Endodermal cell (in vitro differentiated cells): ENCODE results near the gene TUT7. TPM values are rescaled to one million over a fixed set of nuclear protein-coding genes. Genes with fewer than 3 reads are reported as not detected.

ENCODE experiments used
- DNase-seq: peaks from one replicate; pipeline ENCODE4 v3.0.0-alpha.2; 2017
- H3K27ac ChIP-seq: 2 replicates; pipeline ENCODE4 v1.5.1; 2013; ENCODE audit warnings: mild to moderate bottlenecking, low read depth, low read length, moderate library complexity
- H3K27me3 ChIP-seq: 2 replicates; pipeline ENCODE4 v1.6.1; 2013; ENCODE audit warnings: mild to moderate bottlenecking, low read length, moderate library complexity; ENCODE audit not compliant: insufficient read depth, control insufficient read depth, poor library complexity, severe bottlenecking
- H3K36me3 ChIP-seq: 2 replicates; pipeline ENCODE4 v1.7.0; 2013; ENCODE audit warnings: mild to moderate bottlenecking, low read length, moderate library complexity; ENCODE audit not compliant: control insufficient read depth, insufficient read depth
- H3K4me1 ChIP-seq: one replicate; pipeline ENCODE4 v1.7.0; 2013; ENCODE audit warnings: low read length; ENCODE audit not compliant: control insufficient read depth, insufficient read depth
- H3K4me3 ChIP-seq: 2 replicates; pipeline ENCODE4 v1.5.1; 2013; ENCODE audit warnings: mild to moderate bottlenecking, low read length, moderate library complexity
- H3K9ac ChIP-seq: 2 replicates; pipeline ENCODE4 v1.6.1; 2013; ENCODE audit warnings: mild to moderate bottlenecking, low read length, moderate library complexity; ENCODE audit not compliant: poor library complexity, severe bottlenecking; ENCODE audit errors: extremely low read depth
- H3K9me3 ChIP-seq: 2 replicates; pipeline ENCODE4 v1.6.1; 2013; ENCODE audit warnings: mild to moderate bottlenecking, low read length, moderate library complexity; ENCODE audit not compliant: control insufficient read depth
- H3K27ac Mint-ChIP-seq: 2 replicates; pipeline ENCODE4 v1.8.0; 2020; ENCODE audit warnings: mixed read lengths
- H3K27me3 Mint-ChIP-seq: 2 replicates; pipeline ENCODE4 v1.8.0; 2021; ENCODE audit warnings: mild to moderate bottlenecking, mixed read lengths; ENCODE audit not compliant: insufficient read depth
- H3K36me3 Mint-ChIP-seq: 2 replicates; pipeline ENCODE4 v1.8.0; 2020; ENCODE audit warnings: low read depth, mixed read lengths
- H3K4me1 Mint-ChIP-seq: 2 replicates; pipeline ENCODE4 v1.8.0; 2020; ENCODE audit warnings: mixed read lengths
- H3K4me3 Mint-ChIP-seq: 2 replicates; pipeline ENCODE4 v1.8.0; 2020; ENCODE audit warnings: mild to moderate bottlenecking, moderate library complexity, mixed read lengths
- H3K9me3 Mint-ChIP-seq: 2 replicates; pipeline ENCODE4 v1.8.0; 2020; ENCODE audit warnings: mild to moderate bottlenecking, mixed read lengths
- CTCF ChIP-seq: fragments of 200-600 bp; sonication (generic); conservative IDR thresholded peaks from 2 replicates; pipeline ENCODE4 v1.5.0; 2021; ENCODE audit warnings: antibody characterized with exemption, mild to moderate bottlenecking
- WGBS, 2 experiments: methylation state at CpG; one replicate each; pipeline versions ENCODE4 v1.1.5 to v1.1.7; 2013; ENCODE audit warnings: missing lambda C conversion rate in 2 of 2, mixed read lengths in 1 of 2; ENCODE audit not compliant: insufficient coverage in 1 of 2, insufficient read length in 1 of 2; 5-methylcytosine and 5-hydroxymethylcytosine counted together
- total RNA-seq, 2 donors: library from RNA; stranded (reverse); fragmentation: NEBNext Ultra II Directional in 1 of 2; extraction: Animal tissue kit (Norgen Biotek cat#: 25700) in 1 of 2; gene quantifications; 2 replicates in 1 of 2; 3 replicates in 1 of 2; pipeline ENCODE4 v1.2.1, GENCODE V29; 2021

The TUT7 gene
- total RNA-seq, 2 donors from 2014 or later = 25.8 to 38.3 TPM

- Histone ChIP-seq H3K27ac (no peak overlapping the region), H3K9ac (no peak overlapping the region), H3K36me3 (peaks cover 86% of the 10 kb centered on the region), H3K27me3 (no peaks in the 10 kb centered on the region), H3K4me1 (no peaks in the 10 kb centered on the region), H3K4me3 (no peak overlapping the region), H3K9me3 (no peaks in the 10 kb centered on the region)
- Mint-ChIP-seq H3K4me3 (no peak overlapping the region), H3K4me1 (no peaks in the 10 kb centered on the region), H3K27me3 (no peaks in the 10 kb centered on the region), H3K27ac (no peak overlapping the region), H3K36me3 (peaks cover 66% of the 10 kb centered on the region), H3K9me3 (no peaks in the 10 kb centered on the region)
- WGBS, 2 experiments = 92 to 100% methylated on average over 2 to 3 of the region's 3 CpGs
- TF ChIP-seq CTCF = no peak
- no peak for DNase-seq
Measured at GRCh38 chr9:86342269-86342668, 11.9 kb downstream of the TUT7 start.

DNA sequence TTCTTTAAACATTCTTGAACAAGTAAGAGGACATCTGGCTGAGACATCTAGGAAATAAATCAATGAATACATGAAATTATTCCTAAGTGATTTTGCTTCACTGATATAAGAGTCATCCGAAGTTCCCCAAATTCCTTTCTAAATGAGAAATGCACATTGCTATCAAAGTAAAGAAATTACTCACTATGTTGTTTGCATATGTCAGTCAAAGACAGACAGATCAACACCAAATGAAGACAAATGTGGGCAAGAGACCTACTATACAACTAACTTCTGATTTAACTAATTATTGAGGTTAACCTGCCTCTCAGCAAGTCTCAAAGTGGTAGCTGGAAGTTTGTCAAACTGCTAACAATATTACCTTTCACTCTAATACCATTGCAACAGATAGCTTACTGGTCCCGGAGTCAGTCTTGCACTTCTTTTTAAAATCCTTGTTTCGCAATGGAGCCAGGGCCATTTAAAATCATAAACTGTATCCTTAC is 13.2 kb downstream of the TUT7 start:
- H3K4me3 Mint-ChIP-seq = no peak overlapping the region
- H3K27me3 Mint-ChIP-seq = no peaks in the 10 kb centered on the region
- H3K27ac Mint-ChIP-seq = no peak overlapping the region
- Histone ChIP-seq H3K36me3 (peaks cover 97% of the 10 kb centered on the region), H3K4me3 (no peak overlapping the region), H3K4me1 (no peaks in the 10 kb centered on the region), H3K27me3 (no peaks in the 10 kb centered on the region), H3K9ac (no peak overlapping the region), H3K9me3 (no peaks in the 10 kb centered on the region), H3K27ac (no peak overlapping the region)
- H3K4me1 Mint-ChIP-seq = no peaks in the 10 kb centered on the region
- TF ChIP-seq CTCF = no peak
- no peaks in the 10 kb centered on the region for H3K9me3 Mint-ChIP-seq
- DNase-seq = no peak
- WGBS, 2 experiments = 94 to 96% methylated on average over 3 of the region's 3 CpGs
- H3K36me3 Mint-ChIP-seq = peaks cover 78% of the 10 kb centered on the region

- Histone ChIP-seq H3K27ac (no peak overlapping the region), H3K9ac (no peak overlapping the region), H3K4me3 (no peak overlapping the region), H3K36me3 (peaks cover 97% of the 10 kb centered on the region), H3K9me3 (no peaks in the 10 kb centered on the region), H3K27me3 (no peaks in the 10 kb centered on the region), H3K4me1 (no peaks in the 10 kb centered on the region)
- 59% methylated on average over 1 of the region's 1 CpG; no CpG with 5 or more reads in 1 of the 2 experiments for WGBS, 2 experiments
- H3K4me3 Mint-ChIP-seq = no peak overlapping the region
- DNase-seq = no peak
- H3K27ac Mint-ChIP-seq = no peak overlapping the region
- no peaks in the 10 kb centered on the region for H3K27me3 Mint-ChIP-seq
- TF ChIP-seq CTCF = no peak
- no peaks in the 10 kb centered on the region for H3K4me1 Mint-ChIP-seq
- no peaks in the 10 kb centered on the region for H3K9me3 Mint-ChIP-seq
- peaks cover 79% of the 10 kb centered on the region for H3K36me3 Mint-ChIP-seq
Measured at GRCh38 chr9:86340356-86341006, 13.7 kb downstream of the TUT7 start.
